Measurements from ENCODE around the gene BIN1.
A peak's percentile ranks its signal among the peaks of the same experiment; 100 is the strongest.

BIN1 gene

GRCh38 chr2:127064642-127065250 is 42.2 kb downstream of the BIN1 start:
- FAIRE-seq (peak; percentile 42), DNase-seq (ENCODE audit: insufficient read length, low spot score) (peak; percentile 94)

DNA sequence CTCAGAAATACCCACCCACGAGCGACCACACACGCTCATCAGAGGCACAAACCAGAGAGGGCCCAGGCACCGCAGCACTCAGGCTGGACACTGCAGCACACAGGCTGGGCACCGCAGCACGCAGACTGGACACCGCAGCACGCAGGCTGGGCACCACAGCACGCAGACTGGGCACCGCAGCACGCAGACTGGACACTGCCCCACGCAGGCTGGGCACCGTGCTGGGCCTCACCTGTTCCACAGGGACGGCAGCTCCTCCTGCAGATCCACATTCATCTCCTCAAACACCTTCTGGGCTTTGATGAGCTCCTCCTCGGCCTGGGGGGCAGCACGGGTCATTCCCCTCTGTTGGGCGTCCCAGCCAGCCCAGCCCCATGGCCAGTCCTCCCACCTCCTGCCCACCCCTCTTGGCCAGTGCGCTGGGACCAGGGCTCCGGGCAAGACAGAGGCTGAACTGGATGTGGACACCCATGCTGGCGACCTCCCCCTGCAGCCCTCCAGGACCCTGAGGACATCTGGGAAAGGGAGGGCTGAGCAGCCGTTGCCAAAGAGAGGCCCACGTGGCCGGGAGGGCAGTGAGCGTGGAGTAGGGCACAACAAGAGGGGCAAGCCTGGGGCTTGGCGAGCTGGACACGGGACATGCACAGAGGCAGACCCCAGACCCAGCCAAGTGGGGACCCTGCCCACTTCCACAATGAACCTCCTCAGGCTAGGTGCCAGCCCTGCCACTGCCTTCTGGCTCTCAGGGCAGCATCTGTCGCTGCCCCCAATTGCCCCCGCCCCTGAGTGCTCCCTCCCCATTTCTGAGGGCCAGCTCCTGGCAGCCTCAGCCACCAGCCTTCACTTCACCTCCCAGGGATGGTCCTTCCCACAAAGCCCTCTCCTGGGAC is 43.0 kb downstream of the BIN1 start:
- no peak for FAIRE-seq
- DNase-seq (ENCODE audit: insufficient read length, low spot score): no peak

GRCh38 chr2:127061375-127062273 is 45.3 kb downstream of the BIN1 start:
- no peak for FAIRE-seq
- DNase-seq (ENCODE audit: insufficient read length, low spot score): no peak

DNA sequence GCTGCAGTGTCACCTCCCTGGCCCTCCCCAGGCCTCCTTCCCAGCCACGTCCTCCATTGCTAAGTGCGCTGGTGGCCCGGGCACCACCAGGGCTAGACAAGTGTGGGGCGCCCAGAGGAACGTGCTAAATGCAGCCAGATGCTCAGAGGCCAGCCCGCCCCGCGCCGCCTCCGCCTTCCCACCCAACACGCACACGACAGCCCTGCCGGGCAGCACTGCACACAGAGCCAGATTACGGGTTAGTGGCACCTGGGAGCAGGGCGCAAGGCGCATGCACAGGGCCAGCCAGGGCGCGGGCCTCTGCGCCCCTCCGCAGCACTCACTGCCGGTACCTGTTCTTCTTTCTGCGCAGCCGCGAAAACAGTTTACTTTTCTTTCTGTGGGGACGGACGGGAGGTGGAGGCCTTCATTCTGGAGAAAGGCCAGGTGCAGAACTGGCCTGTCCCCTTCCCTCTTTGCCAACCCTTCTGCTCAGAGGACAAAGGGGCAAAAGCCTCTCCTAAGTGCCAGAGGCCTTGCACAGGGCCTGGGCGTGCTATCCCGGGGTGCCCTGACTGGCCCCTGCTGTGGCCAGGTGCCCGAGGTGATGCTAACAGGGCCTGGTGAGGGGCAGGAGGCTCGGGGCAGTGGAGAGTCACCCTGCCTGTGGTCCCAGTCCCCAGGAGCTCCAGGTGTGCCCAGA is 46.5 kb downstream of the BIN1 start:
- DNase-seq (ENCODE audit: insufficient read length, low spot score): no peak

GRCh38 chr2:127059559-127059958 is 47.4 kb downstream of the BIN1 start:
- DNase-seq (ENCODE audit: insufficient read length, low spot score) (no peak), FAIRE-seq (no peak)

More for the DNA sequence above, 46.5 kb downstream of the BIN1 start:
- no peak for FAIRE-seq

- DNase-seq (ENCODE audit: insufficient read length, low spot score): no peak
- no peak for FAIRE-seq
These were observed 48.1 kb downstream of the BIN1 start for GRCh38 chr2:127058954-127059252.

- no peak for FAIRE-seq
- no peak for DNase-seq (ENCODE audit: insufficient read length, low spot score)
These were observed 48.6 kb downstream of the BIN1 start for GRCh38 chr2:127058246-127058953.

GRCh38 chr2:127057371-127058245 is 49.3 kb downstream of the BIN1 start:
- no peak for FAIRE-seq
- DNase-seq (ENCODE audit: insufficient read length, low spot score): no peak

DNA sequence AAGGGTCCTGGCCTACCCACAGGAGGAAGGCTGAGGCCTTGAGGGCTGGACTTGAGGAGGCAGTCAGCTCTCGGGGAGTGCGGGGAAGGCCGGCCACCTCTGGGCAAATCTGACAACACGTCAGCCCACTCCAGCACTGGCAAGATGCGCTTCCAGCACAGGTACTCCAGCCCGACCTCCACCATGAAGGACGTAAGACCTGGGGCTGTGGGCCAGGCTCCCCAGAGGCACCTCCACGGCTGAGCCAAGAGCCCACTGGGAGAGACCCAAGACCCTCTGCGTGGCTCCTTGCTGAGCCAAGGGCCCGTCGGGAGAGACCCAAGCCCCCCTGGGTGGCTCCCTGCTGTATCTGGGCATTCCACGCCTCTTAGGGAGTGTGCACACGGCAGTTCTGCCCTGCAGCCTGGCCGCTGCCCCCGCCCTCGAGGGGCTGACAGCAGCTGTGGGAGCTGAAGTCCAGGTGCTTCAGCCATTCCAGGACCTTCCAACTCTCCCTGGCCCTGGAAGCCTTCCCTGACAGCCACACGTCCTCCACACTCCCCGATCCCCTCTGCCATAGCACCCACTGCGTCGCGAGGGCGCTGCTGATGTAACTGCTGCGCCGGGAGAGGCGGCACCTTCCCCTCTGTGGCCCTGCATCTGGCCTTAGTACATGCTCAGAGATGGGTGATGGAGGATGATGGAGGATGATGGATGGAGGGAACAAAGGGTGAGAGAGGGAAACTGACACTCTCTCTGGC is 50.2 kb downstream of the BIN1 start:
- no peak for DNase-seq (ENCODE audit: insufficient read length, low spot score)
- no peak for FAIRE-seq

- FAIRE-seq: no peak
- DNase-seq (ENCODE audit: insufficient read length, low spot score): no peak
These were observed 50.9 kb downstream of the BIN1 start for GRCh38 chr2:127056086-127056485.

DNA sequence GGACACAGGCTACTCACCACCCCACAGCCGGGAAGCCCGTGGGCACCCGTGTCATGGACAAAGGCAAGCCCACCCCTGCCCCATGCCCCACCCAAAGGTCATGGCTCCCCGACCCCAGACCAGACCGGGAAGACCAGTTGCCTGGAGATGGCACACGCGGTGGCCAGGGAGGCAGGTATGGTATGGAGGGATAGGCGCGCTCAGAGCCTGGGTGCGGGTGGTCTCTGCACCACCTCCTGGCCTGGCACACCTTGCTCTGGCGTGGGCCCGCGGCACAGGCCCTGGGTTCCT is 51.2 kb downstream of the BIN1 start:
- DNase-seq (ENCODE audit: insufficient read length, low spot score) (no peak), FAIRE-seq (no peak)

DNA sequence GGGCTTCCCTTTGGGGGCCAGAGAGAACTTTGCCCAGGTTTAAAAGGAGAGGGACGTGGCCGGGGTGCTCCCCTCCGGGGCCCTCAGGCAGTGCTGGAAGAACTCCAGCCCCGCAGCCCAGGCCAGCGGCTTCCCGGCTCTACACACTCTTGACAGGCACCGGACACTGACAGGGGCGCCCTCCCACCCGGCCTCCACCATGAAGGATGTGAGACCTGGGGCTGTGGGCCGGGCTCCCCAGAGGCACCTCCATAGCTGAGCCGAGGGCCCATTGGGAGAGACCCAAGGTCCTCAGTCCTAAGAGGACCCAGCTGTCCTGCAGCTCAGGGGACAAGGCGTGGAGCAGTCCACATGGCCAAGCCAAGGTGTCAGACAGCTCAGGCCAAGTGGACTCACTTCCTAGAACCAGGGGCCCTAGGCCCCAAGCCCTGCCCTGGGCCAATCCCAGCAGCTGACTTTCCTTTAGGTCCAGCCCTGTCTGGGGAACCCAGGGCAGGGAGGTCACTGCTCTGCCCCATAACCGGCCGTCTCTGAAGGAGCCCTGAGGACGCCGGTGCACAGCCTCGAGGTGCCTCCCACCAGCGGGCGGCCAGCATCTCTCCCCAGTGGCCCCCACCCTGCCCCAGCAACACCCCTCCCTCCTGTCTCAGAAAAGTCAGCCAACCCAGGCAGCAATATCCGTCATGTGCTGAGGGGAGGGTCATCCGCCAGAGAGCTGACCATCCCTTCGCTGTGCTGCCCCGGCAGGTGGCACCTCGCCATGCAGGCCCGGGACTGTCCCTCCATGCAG is 51.8 kb downstream of the BIN1 start:
- FAIRE-seq: no peak
- no peak for DNase-seq (ENCODE audit: insufficient read length, low spot score)

- FAIRE-seq (no peak), DNase-seq (ENCODE audit: insufficient read length, low spot score) (no peak)
These were observed 52.4 kb downstream of the BIN1 start for GRCh38 chr2:127054604-127054930.

- DNase-seq (ENCODE audit: insufficient read length, low spot score) (no peak), FAIRE-seq (no peak)
These were observed 53.0 kb downstream of the BIN1 start for GRCh38 chr2:127053731-127054603.

DNA sequence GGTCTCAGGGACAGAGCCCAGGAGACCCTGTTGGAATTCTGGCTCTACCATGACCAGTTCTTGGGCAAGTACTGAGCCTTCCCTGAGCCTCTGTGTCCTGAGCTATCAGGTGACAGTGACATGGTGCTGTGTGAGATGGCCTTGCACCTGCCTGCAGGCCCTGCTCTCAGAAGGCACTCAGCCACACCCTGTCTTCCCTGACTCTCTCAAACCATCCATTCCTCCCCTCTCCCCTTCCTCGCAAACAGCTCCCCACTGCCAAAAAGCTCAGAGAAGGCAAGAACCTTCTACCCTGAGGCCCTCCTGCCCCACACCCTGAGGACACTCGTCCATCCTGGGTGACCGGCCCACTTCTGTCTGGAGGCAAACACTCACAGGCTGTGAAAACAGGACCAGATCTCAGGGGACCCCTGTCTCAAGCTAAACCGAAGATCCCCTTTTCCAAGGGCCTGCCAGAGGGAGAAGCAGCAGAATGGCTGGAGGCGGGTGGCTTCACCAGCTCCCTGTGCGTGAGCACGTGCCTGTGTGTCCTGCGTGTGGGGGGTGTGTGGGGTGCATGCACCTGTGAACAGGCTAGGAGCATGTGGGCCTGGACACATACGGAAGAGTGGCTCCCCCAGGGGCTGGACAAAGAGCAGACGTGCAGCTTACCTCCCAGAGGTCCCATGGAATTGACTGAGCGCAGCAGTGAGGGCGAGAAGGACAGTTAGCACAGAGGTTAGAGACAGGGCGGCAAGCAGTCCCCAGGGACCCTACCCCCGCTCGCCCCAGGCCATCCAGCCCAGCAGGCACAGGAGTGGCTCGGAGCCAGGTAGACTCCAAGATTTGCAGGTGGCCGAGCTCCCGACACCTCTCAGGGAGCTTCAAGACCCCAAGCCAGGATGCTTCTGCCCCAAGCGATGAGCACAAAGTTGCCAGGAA is 53.9 kb downstream of the BIN1 start:
- DNase-seq (ENCODE audit: insufficient read length, low spot score): no peak
- FAIRE-seq: no peak

Data from GM19239 (cell line).